Endodermal cell (in vitro differentiated cells): Measurements from ENCODE around the gene SLC2A4. TPM values are rescaled to one million over a fixed set of nuclear protein-coding genes. Genes with fewer than 3 reads are reported as not detected.

Experiments used
- DNase-seq: peaks from one replicate; pipeline ENCODE4 v3.0.0-alpha.2; 2017
- H3K27ac ChIP-seq: 2 replicates; pipeline ENCODE4 v1.5.1; 2013; ENCODE audit warnings: mild to moderate bottlenecking, low read depth, low read length, moderate library complexity
- H3K27me3 ChIP-seq: 2 replicates; pipeline ENCODE4 v1.6.1; 2013; ENCODE audit warnings: mild to moderate bottlenecking, low read length, moderate library complexity; ENCODE audit not compliant: insufficient read depth, control insufficient read depth, poor library complexity, severe bottlenecking
- H3K36me3 ChIP-seq: 2 replicates; pipeline ENCODE4 v1.7.0; 2013; ENCODE audit warnings: mild to moderate bottlenecking, low read length, moderate library complexity; ENCODE audit not compliant: control insufficient read depth, insufficient read depth
- H3K4me1 ChIP-seq: one replicate; pipeline ENCODE4 v1.7.0; 2013; ENCODE audit warnings: low read length; ENCODE audit not compliant: control insufficient read depth, insufficient read depth
- H3K4me3 ChIP-seq: 2 replicates; pipeline ENCODE4 v1.5.1; 2013; ENCODE audit warnings: mild to moderate bottlenecking, low read length, moderate library complexity
- H3K9ac ChIP-seq: 2 replicates; pipeline ENCODE4 v1.6.1; 2013; ENCODE audit warnings: mild to moderate bottlenecking, low read length, moderate library complexity; ENCODE audit not compliant: poor library complexity, severe bottlenecking; ENCODE audit errors: extremely low read depth
- H3K9me3 ChIP-seq: 2 replicates; pipeline ENCODE4 v1.6.1; 2013; ENCODE audit warnings: mild to moderate bottlenecking, low read length, moderate library complexity; ENCODE audit not compliant: control insufficient read depth
- H3K27ac Mint-ChIP-seq: 2 replicates; pipeline ENCODE4 v1.8.0; 2020; ENCODE audit warnings: mixed read lengths
- H3K27me3 Mint-ChIP-seq: 2 replicates; pipeline ENCODE4 v1.8.0; 2021; ENCODE audit warnings: mild to moderate bottlenecking, mixed read lengths; ENCODE audit not compliant: insufficient read depth
- H3K36me3 Mint-ChIP-seq: 2 replicates; pipeline ENCODE4 v1.8.0; 2020; ENCODE audit warnings: low read depth, mixed read lengths
- H3K4me1 Mint-ChIP-seq: 2 replicates; pipeline ENCODE4 v1.8.0; 2020; ENCODE audit warnings: mixed read lengths
- H3K4me3 Mint-ChIP-seq: 2 replicates; pipeline ENCODE4 v1.8.0; 2020; ENCODE audit warnings: mild to moderate bottlenecking, moderate library complexity, mixed read lengths
- H3K9me3 Mint-ChIP-seq: 2 replicates; pipeline ENCODE4 v1.8.0; 2020; ENCODE audit warnings: mild to moderate bottlenecking, mixed read lengths
- CTCF ChIP-seq: fragments of 200-600 bp; sonication (generic); conservative IDR thresholded peaks from 2 replicates; pipeline ENCODE4 v1.5.0; 2021; ENCODE audit warnings: antibody characterized with exemption, mild to moderate bottlenecking
- WGBS, 2 experiments: methylation state at CpG; one replicate each; pipeline versions ENCODE4 v1.1.5 to v1.1.7; 2013; ENCODE audit warnings: missing lambda C conversion rate in 2 of 2, mixed read lengths in 1 of 2; ENCODE audit not compliant: insufficient coverage in 1 of 2, insufficient read length in 1 of 2; 5-methylcytosine and 5-hydroxymethylcytosine counted together
- total RNA-seq, 2 donors: library from RNA; stranded (reverse); fragmentation: NEBNext Ultra II Directional in 1 of 2; extraction: Animal tissue kit (Norgen Biotek cat#: 25700) in 1 of 2; gene quantifications; 2 replicates in 1 of 2; 3 replicates in 1 of 2; pipeline ENCODE4 v1.2.1, GENCODE V29; 2021

SLC2A4 gene
- total RNA-seq, 2 donors from 2014 or later: 2.2 to 5.4 TPM

- Histone ChIP-seq H3K36me3 (peaks cover 10% of the 10 kb centered on the region), H3K9ac (peak overlapping the region; percentile 71), H3K27ac (peak overlapping the region; percentile 98), H3K4me1 (no peaks in the 10 kb centered on the region), H3K9me3 (no peaks in the 10 kb centered on the region), H3K4me3 (peak overlapping the region; percentile 82), H3K27me3 (no peaks in the 10 kb centered on the region)
- H3K4me1 Mint-ChIP-seq: peaks cover 10% of the 10 kb centered on the region
- no peak for TF ChIP-seq CTCF
- H3K4me3 Mint-ChIP-seq: peak overlapping the region; percentile 81
- no peaks in the 10 kb centered on the region for H3K27me3 Mint-ChIP-seq
- H3K36me3 Mint-ChIP-seq: peaks cover 7% of the 10 kb centered on the region
- peak overlapping the region; percentile 96 for H3K27ac Mint-ChIP-seq
- H3K9me3 Mint-ChIP-seq: no peaks in the 10 kb centered on the region
- DNase-seq: peak; percentile 100
- 0% methylated on average over 33 to 43 of the region's 43 CpGs for WGBS, 2 experiments
These were observed 48.0 kb downstream of the SLC2A4 start for GRCh38 chr17:7329374-7329996.

GRCh38 chr17:7329997-7330637 is 48.6 kb downstream of the SLC2A4 start:
- Histone ChIP-seq H3K9me3 (no peaks in the 10 kb centered on the region), H3K4me3 (peak overlapping the region; percentile 82), H3K4me1 (no peaks in the 10 kb centered on the region), H3K36me3 (peaks cover 7% of the 10 kb centered on the region), H3K27ac (peak overlapping the region; percentile 98), H3K27me3 (no peaks in the 10 kb centered on the region), H3K9ac (peak overlapping the region; percentile 71)
- peaks cover 5% of the 10 kb centered on the region for H3K36me3 Mint-ChIP-seq
- peak overlapping the region; percentile 81 for H3K4me3 Mint-ChIP-seq
- no peaks in the 10 kb centered on the region for H3K9me3 Mint-ChIP-seq
- no peak for TF ChIP-seq CTCF
- peak; percentile 97 for DNase-seq
- peak overlapping the region; percentile 96 for H3K27ac Mint-ChIP-seq
- no peaks in the 10 kb centered on the region for H3K27me3 Mint-ChIP-seq
- WGBS, 2 experiments: 5 to 11% methylated on average over 15 to 34 of the region's 34 CpGs
- H3K4me1 Mint-ChIP-seq: peaks cover 10% of the 10 kb centered on the region

- H3K27me3 Mint-ChIP-seq: no peaks in the 10 kb centered on the region
- no peaks in the 10 kb centered on the region for H3K9me3 Mint-ChIP-seq
- H3K4me3 Mint-ChIP-seq: peak overlapping the region; percentile 81
- Histone ChIP-seq H3K4me1 (no peaks in the 10 kb centered on the region), H3K27me3 (no peaks in the 10 kb centered on the region), H3K4me3 (peak overlapping the region; percentile 82), H3K9ac (peak overlapping the region; percentile 71), H3K27ac (peak overlapping the region; percentile 98), H3K9me3 (no peaks in the 10 kb centered on the region), H3K36me3 (peaks cover 6% of the 10 kb centered on the region)
- no peak for TF ChIP-seq CTCF
- DNase-seq: no peak
- peaks cover 10% of the 10 kb centered on the region for H3K4me1 Mint-ChIP-seq
- H3K36me3 Mint-ChIP-seq: no peaks in the 10 kb centered on the region
- WGBS, 2 experiments: 88 to 92% methylated on average over 13 of the region's 13 CpGs
- H3K27ac Mint-ChIP-seq: peak overlapping the region; percentile 30
These were observed 49.1 kb downstream of the SLC2A4 start for GRCh38 chr17:7330638-7331015.
